GM12878 (cell line): ENCODE data around the gene GSAP. TPM values are rescaled to one million over a fixed set of nuclear protein-coding genes. Genes with fewer than 3 reads are reported as not detected.

Experiments used
- ATAC-seq: fragments of 200-7000 bp; cut with Tn5 transposase; 3 replicates; pipeline ENCODE4 v1.9.1; 2020; ENCODE audit warnings: mild to moderate bottlenecking, moderate library complexity
- BruUV-seq: library from RNA; stranded (reverse); fragments of 400-500 nt; replicated peaks from 2 replicates; lab custom pipeline; 2021; lab: Mats Ljungman, UMichigan
- CTCF ChIA-PET: fragments of 300-600 bp; sonication (Branson Sonifier 250); formaldehyde crosslinking; extraction: SDS; loops from one replicate; lab custom pipeline; 2021; ENCODE audit warnings: inconsistent platforms; lab: Yijun Ruan, JAX
- POLR2A ChIA-PET: fragments of 350-600 bp; formaldehyde crosslinking; extraction: SDS; loops from one replicate; lab custom pipeline; 2021; ENCODE audit warnings: inconsistent platforms; lab: Charles Lee
- RAD21 ChIA-PET: fragments of 300-600 bp; sonication (Branson Sonifier 250); formaldehyde crosslinking; loops from one replicate; lab custom pipeline; 2023; ENCODE audit warnings: antibody characterized with exemption; ENCODE audit not compliant: unreplicated experiment; lab: Charles Lee
- SMC1A ChIA-PET: fragments of 300-600 bp; sonication (Branson Sonifier 250); formaldehyde crosslinking; loops from one replicate; lab custom pipeline; 2023; ENCODE audit not compliant: unreplicated experiment, uncharacterized antibody; lab: Charles Lee
- DNase-seq: peaks from one replicate; pipeline ENCODE4 v3.0.0-alpha.2; 2011; ENCODE audit warnings: low read depth, low spot score
- FAIRE-seq: peaks from 3 replicates; lab custom pipeline; 2011; peaks lifted over from hg19 to GRCh38; lab: Jason Lieb, UNC
- H2AFZ ChIP-seq: 2 replicates; pipeline ENCODE4 v1.6.0; 2011; ENCODE audit warnings: low read depth, low read length, control low read depth; ENCODE audit not compliant: control insufficient read depth
- H3K27ac ChIP-seq: 2 replicates; pipeline ENCODE4 v1.5.1; 2011; ENCODE audit warnings: control low read depth; ENCODE audit not compliant: control insufficient read depth, insufficient read depth
- H3K27me3 ChIP-seq, 2 experiments: replicated peaks in 1 of 2; 2 replicates each; pipeline versions ENCODE4 v1.6.0 to v1.6.1; 2011; ENCODE audit warnings: low read length in 1 of 2; ENCODE audit not compliant: control insufficient read depth in 2 of 2, insufficient read depth in 2 of 2
- H3K36me3 ChIP-seq, 2 experiments: 2 replicates each; pipeline ENCODE4 v1.5.1; 2011; ENCODE audit warnings: low read length in 1 of 2; ENCODE audit not compliant: control insufficient read depth in 2 of 2, insufficient read depth in 2 of 2
- H3K4me1 ChIP-seq: 2 replicates; pipeline ENCODE4 v1.6.1; 2011; ENCODE audit warnings: mild to moderate bottlenecking, low read length, moderate library complexity, mixed read lengths; ENCODE audit not compliant: control insufficient read depth, insufficient read depth
- H3K4me2 ChIP-seq: 2 replicates; pipeline ENCODE4 v1.6.0; 2011; ENCODE audit warnings: control low read depth; ENCODE audit not compliant: control insufficient read depth, insufficient read depth
- H3K4me3 ChIP-seq: fragments of 200-600 bp; sonication (generic); 2 replicates; pipeline ENCODE4 v1.5.1; 2016
- H3K79me2 ChIP-seq: 2 replicates; pipeline ENCODE4 v1.6.0; 2011; ENCODE audit warnings: low read length; ENCODE audit not compliant: control insufficient read depth, insufficient read depth
- H3K9ac ChIP-seq: 2 replicates; pipeline ENCODE4 v1.8.0; 2011; ENCODE audit warnings: low read length, control low read depth, mixed read lengths; ENCODE audit not compliant: control insufficient read depth, insufficient read depth
- H3K9me3 ChIP-seq: replicated peaks from 3 replicates; pipeline ENCODE4 v1.5.1; 2011; ENCODE audit warnings: mild to moderate bottlenecking, low read length; ENCODE audit not compliant: control insufficient read depth, insufficient read depth
- H4K20me1 ChIP-seq: 2 replicates; pipeline ENCODE4 v1.6.0; 2011; ENCODE audit not compliant: control insufficient read depth, insufficient read depth
- CBX5 ChIP-seq: sonication (generic); IDR thresholded peaks from 2 replicates; pipeline ENCODE4 v1.6.1; 2016; ENCODE audit warnings: low read depth, moderate library complexity, mild to moderate bottlenecking, inconsistent platforms
- SRF ChIP-seq, 2 experiments: IDR thresholded peaks; 2 replicates each; pipeline ENCODE4 v1.6.1; 2011; ENCODE audit warnings: low read depth in 2 of 2, low read length in 2 of 2, mild to moderate bottlenecking in 1 of 2, moderate library complexity in 1 of 2
- ZNF592 ChIP-seq: fragments of 450-650 bp; IDR thresholded peaks from 2 replicates; pipeline ENCODE4 v1.6.1; 2017; ENCODE audit warnings: mild to moderate bottlenecking, moderate library complexity
- ZNF687 ChIP-seq: fragments of 450-650 bp; IDR thresholded peaks from 2 replicates; pipeline ENCODE4 v1.6.1; 2017; ENCODE audit warnings: mild to moderate bottlenecking, moderate library complexity
- ZSCAN29 ChIP-seq: fragments of 450-650 bp; IDR thresholded peaks from 2 replicates; pipeline ENCODE4 v1.6.1; 2017; ENCODE audit warnings: mild to moderate bottlenecking, moderate library complexity
- WGBS: methylation state at CpG from one replicate; pipeline ENCODE4 v1.1.6; 2016; ENCODE audit warnings: low lambda C conversion rate; ENCODE audit not compliant: insufficient replicate concordance, insufficient coverage; ENCODE audit errors: missing lambda C conversion rate; 5-methylcytosine and 5-hydroxymethylcytosine counted together
- in situ Hi-C: fragments of 300-500 bp; cut with MboI; formaldehyde crosslinking; loops from 9 replicates; pipeline ENCODE4 v1.14.3; 2018; ENCODE audit warnings: mixed read lengths
- intact Hi-C: fragments of 100-400 bp; cut with micrococcal nuclease; formaldehyde crosslinking; loops from one replicate; pipeline ENCODE4 v1.14.2; 2022; ENCODE audit not compliant: unreplicated experiment
- polyA plus RNA-seq, 11 experiments: library from polyadenylated mRNA; depleted of rRNA in 4 of 11; unstranded in 6 of 11; stranded (reverse) in 5 of 11; fragments of >200 nt; fragmentation: Nextera tagmentation in 4 of 11; fragmentation: Illumina TruSeq in 1 of 11; extraction: Ambion mirVana in 4 of 11; extraction: Trizol in 1 of 11; gene quantifications; 1 replicate in 1 of 11; 2 replicates in 10 of 11; pipeline versions ENCODE4 v1.2.1 to v1.2.3, GENCODE V29; 2011 to 2016; ENCODE audit warnings: inconsistent platforms in 2 of 11, missing spikeins in 2 of 11, low read depth in 1 of 11
- total RNA-seq, 4 experiments: library from RNA; depleted of rRNA in 3 of 4; stranded (reverse); fragments of >200 nt in 3 of 4; fragmentation: Illumina TruSeq in 1 of 4; extraction: Trizol in 1 of 4; gene quantifications; 2 replicates each; pipeline versions ENCODE4 v1.2.1 to v1.2.3, GENCODE V29; 2013 to 2021

Gene GSAP
- total and polyA plus RNA-seq, 10 of the 15 experiments (the other 5 are each of a cell fraction or from before 2014, with no cell fraction given), result 6.6 to 38.1 (median 21.8) TPM

GRCh38 chr7:77359599-77359998 lies 56.5 kb downstream of the GSAP start:
- Histone ChIP-seq H3K79me2 (no peaks in the 10 kb centered on the region), H3K4me3 (no peak overlapping the region), H3K9me3 (no peaks in the 10 kb centered on the region), H3K4me2 (no peak overlapping the region), H4K20me1 (no peaks in the 10 kb centered on the region), H3K27ac (no peak overlapping the region), H3K4me1 (no peaks in the 10 kb centered on the region), H3K9ac (no peak overlapping the region), H3K27me3 (no peaks in the 10 kb centered on the region), H2AFZ (no peak overlapping the region), H3K36me3 (peaks cover 0 to 3% of the 10 kb centered on the region in 2 experiments; a peak in 1 of 4 replicates)
- in situ Hi-C loops, result no loop called here
- CTCF ChIA-PET, result interaction anchor here (1.0 to 1.1 kb wide), 2 partner anchors 24 to 298 kb away, joined by 3 read pairs; no protein-coding TSS in a partner anchor
- WGBS, result 96% methylated on average over 1 of the region's 1 CpG
- POLR2A ChIA-PET, result no interaction called here
- intact Hi-C loops, result no loop called here
- TF ChIP-seq CBX5 (no peak), SRF (IDR thresholded peaks at IDR 0.05; ENCODE audit: low read depth in 2 of 2, low read length in 2 of 2) (no peak), ZNF687 (no peak), ZNF592 (no peak), ZSCAN29 (no peak)
- DNase-seq (no peak), FAIRE-seq (no peak), ATAC-seq (no peak)
- RAD21 ChIA-PET, result interaction anchor here (1.0 kb wide), 1 partner anchor 8 kb away, joined by 3 read pairs; no protein-coding TSS in a partner anchor
- BruUV-seq, result no TSS peak
- SMC1A ChIA-PET, result interaction anchor here (0.7 to 1.4 kb wide), 3 partner anchors 10 to 23 kb away, joined by 3 to 4 read pairs (median 3); no protein-coding TSS in a partner anchor
